ENCODE results near the gene LRRN3.

- TF ChIP-seq JUND (IDR thresholded peaks at IDR 0.05) (no peak), NFIC (IDR thresholded peaks at IDR 0.05; ENCODE audit: borderline replicate concordance) (no peak), CTCF (IDR thresholded peaks at IDR 0.05) (no peak), POLR2AphosphoS5 (IDR thresholded peaks at IDR 0.05; ENCODE audit: low read depth, low read length) (no peak), REST (IDR thresholded peaks at IDR 0.05; ENCODE audit: low read depth, low read length) (no peak), USF2 (IDR thresholded peaks at IDR 0.05; ENCODE audit: borderline replicate concordance, low read depth, low read length) (no peak), EP300 (IDR thresholded peaks at IDR 0.05; ENCODE audit: borderline replicate concordance in 1 of 2, low read depth in 1 of 2, low read length in 1 of 2) (no peak), USF1 (IDR thresholded peaks at IDR 0.05; ENCODE audit: borderline replicate concordance, low read depth) (no peak), IRF3 (IDR thresholded peaks at IDR 0.05; ENCODE audit: low read depth, low read length) (no peak), RAD21 (IDR thresholded peaks at IDR 0.05; ENCODE audit: low read length) (no peak), PBX3 (IDR thresholded peaks at IDR 0.05) (no peak), GATA2 (CRISPR knock-in tag; IDR thresholded peaks at IDR 0.05) (no peak), SIN3A (IDR thresholded peaks at IDR 0.05; ENCODE audit: borderline replicate concordance, low read depth, low read length) (no peak)
These were observed 15.4 kb upstream of the LRRN3 start for GRCh38 chr7:111075498-111075897.

Data from SK-N-SH (cell line).